ENCODE measurements around the gene CKM.
"Not testable (repeated sequence)": the region's sequence is repeated elsewhere in the genome, so short reads cannot be mapped to it uniquely, and the experiment has no call there.

Gene CKM

DNA sequence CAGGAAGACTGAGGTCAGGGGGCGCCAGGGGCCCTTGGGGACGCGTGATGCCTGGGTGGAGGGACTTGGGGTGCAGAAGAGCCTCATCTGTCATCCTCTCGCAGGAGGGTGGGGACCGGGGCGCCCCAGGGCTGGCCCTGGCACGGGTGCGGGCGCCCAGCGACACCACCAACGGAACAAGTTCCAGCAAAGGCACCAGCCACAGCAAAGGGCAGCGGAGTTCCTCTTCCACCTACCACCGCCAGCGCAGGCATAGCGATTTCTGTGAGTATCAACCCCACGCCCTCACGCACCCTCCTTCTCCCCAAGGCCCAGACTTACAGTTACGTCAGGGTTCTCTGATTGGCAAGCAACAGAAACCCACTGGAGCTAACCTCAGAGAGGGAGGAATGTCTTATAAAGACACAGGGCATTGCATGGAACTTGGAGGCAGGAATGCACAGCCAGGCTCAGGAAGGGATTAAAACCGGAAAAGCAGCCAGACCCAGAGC is 42.2 kb downstream of the CKM start:
- DNase-seq, result no peak

DNA sequence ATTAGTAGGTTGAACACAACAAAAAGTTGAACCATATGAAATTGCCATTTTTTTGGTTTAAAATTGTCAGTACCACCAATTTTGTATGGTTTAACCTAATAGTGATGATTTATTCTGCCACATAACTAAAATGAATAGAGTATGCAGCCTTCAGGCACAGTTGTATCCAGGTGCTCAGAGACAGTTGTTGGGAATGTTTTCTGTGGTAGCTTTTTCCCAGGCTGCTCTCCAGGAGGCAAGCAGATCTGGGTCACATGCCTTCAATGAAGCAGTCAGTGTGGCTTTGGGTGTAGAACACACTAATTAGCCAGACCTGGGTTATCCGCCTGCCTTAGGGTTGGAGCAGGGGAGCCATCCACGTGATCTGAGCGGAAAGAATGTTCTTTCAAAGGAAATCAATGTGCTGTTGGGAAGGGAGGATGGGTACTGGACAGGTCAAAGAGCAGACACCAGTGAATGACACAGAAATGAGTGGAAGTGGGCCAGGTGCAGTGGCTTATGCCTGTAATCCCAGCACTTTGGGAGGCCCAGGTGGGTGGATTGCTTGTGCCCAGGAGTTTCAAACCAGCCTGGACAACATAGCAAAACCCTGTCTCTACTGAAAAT is 43.0 kb downstream of the CKM start:
- DNase-seq, result no peak

DNA sequence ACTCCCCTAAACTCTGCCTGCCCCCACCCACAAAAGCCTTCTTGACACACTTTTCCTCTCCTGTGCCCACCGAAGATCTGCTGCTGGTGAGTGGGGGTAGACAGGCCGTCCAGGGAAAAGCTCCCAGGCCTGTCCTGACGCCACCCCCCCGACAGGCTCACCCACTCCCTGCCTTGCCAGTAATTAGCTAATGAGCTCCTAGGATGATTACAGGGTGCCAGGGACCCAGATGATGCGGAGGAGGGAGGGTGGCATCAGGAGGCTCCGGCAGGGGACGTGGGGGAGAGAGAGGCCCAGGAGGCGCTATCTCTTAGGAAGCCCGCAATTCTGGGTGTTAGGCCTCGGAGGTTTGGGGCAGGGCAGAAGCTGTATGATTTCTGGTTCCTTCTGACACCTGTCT is 44.6 kb downstream of the CKM start:
- no peak for DNase-seq

DNA sequence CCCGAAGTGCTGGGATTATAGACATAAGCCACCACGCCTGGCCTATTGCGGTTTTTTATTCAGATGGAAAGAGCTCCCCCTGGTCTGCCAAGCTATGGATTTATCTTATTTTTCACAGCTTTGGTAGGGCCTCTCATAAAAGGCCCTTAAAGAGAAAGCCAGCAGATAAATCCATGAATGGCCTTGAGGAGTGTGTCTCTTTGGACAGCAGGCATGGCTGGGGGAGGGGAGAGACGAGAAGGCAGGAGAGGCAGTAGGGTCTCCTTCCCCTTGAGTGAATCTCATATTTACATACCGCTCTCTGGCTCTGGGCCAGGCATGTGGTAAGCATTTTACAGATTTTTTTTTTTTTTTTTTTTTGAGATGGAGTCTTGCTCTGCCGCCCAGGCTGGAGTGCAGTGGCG is 46.4 kb downstream of the CKM start:
- no peak for DNase-seq

DNA sequence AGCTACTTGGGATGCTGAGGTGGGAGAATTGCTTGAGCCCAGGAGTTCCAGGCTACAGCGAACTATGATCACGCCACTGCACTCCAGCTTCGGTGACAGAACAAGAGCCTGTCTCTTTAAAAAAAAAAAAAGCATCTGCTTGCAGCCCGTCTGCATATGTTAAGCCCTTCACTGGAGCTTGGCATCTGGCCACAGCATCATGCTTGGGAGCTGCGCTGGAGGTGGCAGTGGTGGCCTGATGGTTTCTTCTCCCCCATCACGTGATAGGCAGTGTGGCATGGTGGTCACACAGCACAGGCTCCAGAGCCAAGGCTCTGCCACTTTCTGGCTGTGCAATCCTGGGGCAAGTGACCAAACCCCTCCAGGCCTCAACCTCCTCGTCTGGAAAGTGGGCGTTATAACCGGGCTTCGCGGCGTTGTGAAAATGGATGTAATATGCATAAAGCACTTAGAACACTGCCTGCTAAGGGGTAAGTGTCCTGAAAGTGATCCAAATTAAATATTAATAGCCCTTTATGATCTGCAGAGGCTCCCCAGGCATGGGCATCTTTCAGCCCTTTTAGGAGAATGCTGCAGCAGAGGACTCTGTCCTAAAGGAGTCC is 47.2 kb downstream of the CKM start:
- no peak for DNase-seq

DNA sequence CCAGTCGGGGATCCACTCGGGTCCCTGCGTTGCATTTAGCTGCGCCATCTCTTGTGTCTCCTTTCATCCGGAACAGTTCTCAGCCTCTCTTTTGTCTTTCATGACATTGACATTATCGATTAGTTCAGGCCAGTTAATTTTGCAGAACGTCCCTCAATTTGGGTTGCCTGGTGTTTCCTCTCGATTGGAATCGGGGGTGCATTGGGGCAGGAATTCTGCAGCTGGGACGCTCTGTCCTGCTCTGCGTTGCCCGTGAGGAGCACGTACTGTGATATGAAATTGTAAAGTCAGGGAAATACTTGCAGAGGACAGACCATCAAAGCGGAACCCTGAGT is 49.2 kb downstream of the CKM start:
- DNase-seq, result no peak

DNA sequence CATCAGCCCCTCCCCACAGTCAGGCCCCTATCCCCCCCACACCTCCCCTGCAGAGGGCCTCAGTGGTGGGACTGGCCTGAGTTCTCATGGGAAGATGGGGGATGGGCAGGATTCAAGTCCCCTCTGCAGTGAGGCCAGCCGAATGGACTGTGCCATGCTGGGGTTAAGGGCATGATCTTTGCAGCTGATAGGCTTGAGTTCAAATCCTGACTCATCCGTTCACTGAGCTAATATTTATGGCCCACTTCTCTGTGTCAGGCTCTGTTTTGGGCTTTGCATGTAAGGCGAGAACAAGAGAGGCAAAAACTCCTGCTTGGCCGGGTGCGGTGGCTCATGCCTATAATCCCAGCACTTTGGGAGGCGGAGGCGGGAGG is 51.0 kb downstream of the CKM start:
- no peak for DNase-seq

DNA sequence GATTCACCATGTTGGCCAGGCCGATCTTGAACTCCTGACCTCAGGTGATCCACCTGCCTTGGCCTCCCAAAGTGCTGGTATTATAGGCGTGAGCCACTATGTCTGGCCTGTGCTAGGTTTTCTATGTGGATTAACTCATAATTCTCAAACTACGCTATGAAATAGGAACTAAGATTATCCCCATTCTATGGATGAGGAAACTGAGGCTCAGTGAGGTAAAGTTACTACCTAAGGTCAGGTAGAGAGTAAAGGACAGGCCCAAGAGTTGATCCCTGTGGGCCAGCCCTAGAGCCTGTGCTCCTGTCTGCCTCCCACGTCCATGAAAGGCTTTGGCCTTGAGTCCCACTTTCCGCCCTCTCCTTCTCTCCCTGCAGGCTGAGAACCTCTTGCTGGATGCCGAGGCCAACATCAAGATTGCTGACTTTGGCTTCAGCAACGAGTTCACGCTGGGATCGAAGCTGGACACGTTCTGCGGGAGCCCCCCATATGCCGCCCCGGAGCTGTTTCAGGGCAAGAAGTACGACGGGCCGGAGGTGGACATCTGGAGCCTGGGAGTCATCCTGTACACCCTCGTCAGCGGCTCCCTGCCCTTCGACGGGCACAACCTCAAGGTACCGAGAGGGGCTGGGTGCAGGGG is 51.5 kb downstream of the CKM start:
- DNase-seq, result no peak

DNA sequence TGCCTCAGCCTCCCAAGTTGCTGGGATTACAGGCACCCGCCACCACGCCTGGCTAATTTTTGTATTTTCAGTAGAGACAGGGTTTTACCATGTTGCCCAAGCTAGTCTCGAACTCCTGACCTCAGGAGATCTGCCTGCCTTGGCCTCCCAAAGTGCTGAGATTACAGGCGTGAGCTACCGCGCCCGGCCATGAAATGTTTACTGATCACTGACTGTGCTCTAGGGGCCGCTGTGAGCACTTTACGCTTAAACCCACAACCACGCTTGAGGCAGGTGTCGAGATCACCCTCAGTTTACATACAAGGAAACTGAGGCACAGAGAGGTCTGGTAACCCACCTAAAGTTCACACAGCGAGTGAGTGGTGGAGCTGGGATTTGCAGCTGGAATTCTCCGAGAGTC is 52.7 kb downstream of the CKM start:
- not testable (repeated sequence) for DNase-seq

DNA sequence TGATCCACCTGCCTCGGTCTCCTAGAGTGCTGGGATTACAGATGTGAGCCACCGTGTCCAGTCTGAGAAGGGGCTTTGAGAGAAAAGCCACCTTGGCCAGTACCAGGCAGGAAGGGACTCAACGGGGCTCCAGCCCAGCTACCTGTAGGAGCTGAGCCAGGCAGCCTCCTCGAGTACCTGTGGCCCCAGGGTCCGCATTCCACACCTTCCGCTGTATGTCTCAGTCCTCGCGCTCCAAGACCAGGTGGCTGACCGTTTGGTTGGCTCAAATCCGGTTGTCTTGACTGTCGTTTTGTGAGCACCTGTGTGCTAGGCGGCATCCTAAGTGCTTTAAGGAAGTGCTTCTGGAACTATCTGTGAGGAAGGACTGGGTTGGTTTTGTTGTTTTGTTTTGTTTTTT is 55.4 kb downstream of the CKM start:
- no peak for DNase-seq

DNA sequence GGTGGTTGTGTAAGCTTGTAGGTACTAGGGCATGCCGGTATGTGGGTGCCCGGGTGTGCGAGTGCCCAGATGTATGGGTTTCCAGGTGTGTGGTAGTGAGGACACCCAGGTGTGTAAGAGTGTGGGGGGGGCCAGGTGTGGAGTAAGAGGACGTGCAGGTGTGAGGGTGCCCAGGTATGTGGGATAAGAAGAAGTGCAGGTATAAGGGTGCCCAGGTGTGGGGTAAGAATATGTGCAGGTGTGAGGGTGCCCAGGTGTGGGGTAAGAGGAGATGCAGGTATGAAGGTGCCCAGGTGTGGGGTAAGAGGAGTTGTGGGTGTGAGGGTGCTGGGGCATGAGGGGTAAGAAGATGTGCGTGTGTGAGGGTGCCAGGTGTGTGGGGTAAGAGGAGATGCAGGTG is 57.3 kb downstream of the CKM start:
- DNase-seq, result no peak

DNA sequence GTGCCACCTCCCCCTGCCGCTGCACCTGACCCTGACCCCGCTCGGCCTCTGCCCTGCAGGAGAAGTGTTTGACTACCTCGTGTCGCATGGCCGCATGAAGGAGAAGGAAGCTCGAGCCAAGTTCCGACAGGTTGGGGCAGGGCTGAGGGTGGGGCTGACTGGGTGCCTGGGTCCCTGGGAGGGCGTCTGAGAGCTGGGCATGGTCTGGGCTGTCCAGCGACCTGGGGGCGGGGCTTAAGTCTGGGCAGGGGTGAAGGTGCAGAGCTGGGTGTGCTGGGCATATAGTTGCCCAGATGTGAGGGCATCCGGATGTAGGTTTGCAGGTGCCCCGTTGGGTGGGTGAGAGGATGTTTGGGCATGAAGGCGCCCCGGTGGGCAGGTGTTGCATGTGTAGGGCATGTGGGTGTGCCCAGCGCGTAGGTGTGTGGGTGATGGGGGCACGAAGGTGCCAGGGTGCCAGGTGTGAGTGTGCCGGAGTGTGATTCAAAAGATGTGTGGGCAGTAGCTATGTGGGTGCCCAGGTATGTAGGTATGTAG is 57.8 kb downstream of the CKM start:
- no peak for DNase-seq

DNA sequence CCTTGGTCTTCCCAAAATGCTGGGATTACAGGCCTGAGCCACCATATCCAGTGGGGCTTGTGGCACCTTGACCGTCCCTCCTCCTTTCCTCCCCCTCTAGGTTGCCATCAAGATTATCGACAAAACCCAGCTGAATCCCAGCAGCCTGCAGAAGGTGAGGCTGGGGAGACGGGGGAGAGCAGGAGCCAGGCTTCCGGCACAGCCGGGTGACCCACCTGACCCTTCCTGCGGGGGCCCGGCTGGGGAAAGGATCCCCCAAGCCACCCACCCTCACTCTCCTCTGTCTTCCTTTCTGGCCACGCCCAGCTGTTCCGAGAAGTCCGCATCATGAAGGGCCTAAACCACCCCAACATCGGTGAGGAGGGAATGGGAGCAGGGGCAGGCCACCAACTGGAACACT is 59.7 kb downstream of the CKM start:
- no peak for DNase-seq

DNA sequence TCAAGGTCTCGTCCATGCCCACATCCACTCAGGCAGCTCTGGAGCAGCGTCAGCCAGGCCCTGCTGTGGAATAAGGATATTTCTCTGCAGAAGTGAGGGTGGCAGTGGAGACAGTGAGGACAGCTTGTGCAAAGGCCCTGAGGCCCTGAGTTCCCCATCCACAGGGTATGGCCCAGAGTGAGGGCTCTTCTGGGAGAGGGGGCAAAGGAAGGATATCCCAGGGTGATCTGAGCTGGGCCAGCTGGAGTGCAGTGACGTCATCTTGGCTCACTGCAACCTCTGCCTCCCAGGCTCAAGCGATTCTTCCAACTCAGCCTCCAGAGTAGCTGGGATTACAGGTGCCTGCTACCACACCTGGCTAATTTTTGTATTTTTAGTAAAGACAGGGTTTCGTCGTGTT is 60.1 kb downstream of the CKM start:
- DNase-seq, result no peak

DNA sequence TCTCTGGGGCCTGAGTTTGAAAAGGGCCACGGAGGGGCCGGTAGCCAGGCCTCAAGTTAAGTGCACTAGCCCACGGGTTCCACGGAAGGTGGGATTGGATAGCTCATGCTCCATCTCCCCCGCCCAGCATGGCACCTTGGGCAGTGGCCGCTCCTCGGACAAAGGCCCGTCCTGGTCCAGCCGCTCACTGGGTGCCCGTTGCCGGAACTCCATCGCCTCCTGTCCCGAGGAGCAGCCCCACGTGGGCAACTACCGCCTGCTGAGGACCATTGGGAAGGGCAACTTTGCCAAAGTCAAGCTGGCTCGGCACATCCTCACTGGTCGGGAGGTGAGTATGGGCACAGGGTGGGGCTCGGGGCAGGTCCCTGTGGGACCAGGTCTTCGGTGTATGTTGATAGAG is 63.8 kb downstream of the CKM start:
- DNase-seq, result no peak

DNA sequence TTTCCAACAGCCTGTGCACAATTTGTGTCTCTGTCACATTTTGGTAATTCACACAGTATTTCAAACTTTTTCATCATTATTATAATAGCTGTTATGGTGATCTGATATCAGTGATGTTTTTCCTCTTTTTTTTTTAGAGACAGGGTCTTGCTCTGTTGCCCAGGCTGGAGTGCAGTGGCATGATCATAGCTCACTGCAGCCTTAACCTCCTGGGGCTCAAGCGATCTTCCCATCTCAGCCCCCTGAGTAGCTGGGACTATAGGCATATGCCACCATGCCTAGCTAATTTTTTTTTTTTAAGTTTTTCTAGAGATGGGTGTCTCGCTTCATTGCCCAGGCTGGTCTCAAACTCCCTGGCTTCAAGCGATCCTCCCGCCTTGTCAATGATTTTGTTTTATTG is 65.8 kb downstream of the CKM start:
- no peak for DNase-seq
